ENCODE results near the gene CLDN11. TPM values are rescaled to one million over a fixed set of nuclear protein-coding genes. Genes with fewer than 3 reads are reported as not detected.

The CLDN11 gene
- total RNA-seq, 1 donor from 2014 or later: 1.6 TPM

DNA sequence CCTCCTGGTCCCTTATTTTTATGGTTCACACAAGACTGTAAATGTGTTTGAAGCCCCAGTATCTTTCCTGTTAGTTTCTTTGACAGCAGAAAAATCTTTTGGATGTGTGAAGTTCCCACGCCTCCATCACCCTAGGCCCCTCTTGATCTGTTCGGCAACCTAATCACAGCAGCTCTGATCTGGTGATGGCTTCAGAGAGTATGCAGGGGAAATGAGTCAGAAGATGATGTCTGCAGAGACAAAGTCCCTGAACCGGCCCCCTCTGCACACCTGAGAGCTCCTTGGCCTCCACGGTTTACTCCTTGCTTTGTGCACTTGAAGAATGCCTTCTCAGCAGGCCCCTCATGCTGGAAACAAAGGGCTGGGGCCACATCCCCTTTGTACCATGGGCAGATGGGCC is 63.5 kb downstream of the CLDN11 start:
- no peak overlapping the region for H3K4me3 ChIP-seq
- no peaks in the 10 kb centered on the region for H4K20me1 ChIP-seq (ENCODE audit: low read depth)
- no peak overlapping the region for H3K27ac ChIP-seq
- no peak for DNase-seq (ENCODE audit: low spot score)
- H2AFZ ChIP-seq (replicated peaks): no peak overlapping the region
- peaks cover 8% of the 10 kb centered on the region for H3K27me3 Mint-ChIP-seq (ENCODE audit: insufficient read depth, low read depth)
- H3K9me3 Mint-ChIP-seq: peaks cover 8% of the 10 kb centered on the region
- no peak overlapping the region for H3K27ac Mint-ChIP-seq
- peaks cover 11% of the 10 kb centered on the region for H3K4me1 Mint-ChIP-seq
- no peaks in the 10 kb centered on the region for H3K79me2 ChIP-seq (ENCODE audit: low read depth)
- no peaks in the 10 kb centered on the region for H3K36me3 Mint-ChIP-seq
- peaks cover 4% of the 10 kb centered on the region for H3K4me1 ChIP-seq
- H3K9me3 ChIP-seq (ENCODE audit: low read depth): no peaks in the 10 kb centered on the region
- H3K4me2 ChIP-seq: no peak overlapping the region
- no peak overlapping the region for H3K4me3 Mint-ChIP-seq
- TF ChIP-seq, protein P1, sequence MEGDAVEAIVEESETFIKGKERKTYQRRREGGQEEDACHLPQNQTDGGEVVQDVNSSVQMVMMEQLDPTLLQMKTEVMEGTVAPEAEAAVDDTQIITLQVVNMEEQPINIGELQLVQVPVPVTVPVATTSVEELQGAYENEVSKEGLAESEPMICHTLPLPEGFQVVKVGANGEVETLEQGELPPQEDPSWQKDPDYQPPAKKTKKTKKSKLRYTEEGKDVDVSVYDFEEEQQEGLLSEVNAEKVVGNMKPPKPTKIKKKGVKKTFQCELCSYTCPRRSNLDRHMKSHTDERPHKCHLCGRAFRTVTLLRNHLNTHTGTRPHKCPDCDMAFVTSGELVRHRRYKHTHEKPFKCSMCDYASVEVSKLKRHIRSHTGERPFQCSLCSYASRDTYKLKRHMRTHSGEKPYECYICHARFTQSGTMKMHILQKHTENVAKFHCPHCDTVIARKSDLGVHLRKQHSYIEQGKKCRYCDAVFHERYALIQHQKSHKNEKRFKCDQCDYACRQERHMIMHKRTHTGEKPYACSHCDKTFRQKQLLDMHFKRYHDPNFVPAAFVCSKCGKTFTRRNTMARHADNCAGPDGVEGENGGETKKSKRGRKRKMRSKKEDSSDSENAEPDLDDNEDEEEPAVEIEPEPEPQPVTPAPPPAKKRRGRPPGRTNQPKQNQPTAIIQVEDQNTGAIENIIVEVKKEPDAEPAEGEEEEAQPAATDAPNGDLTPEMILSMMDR (IDR thresholded peaks at IDR 0.05): no peak
- TF ChIP-seq EZH2phosphoT487 (IDR thresholded peaks at IDR 0.05) (no peak), EZH2 (IDR thresholded peaks at IDR 0.05) (no peak)
- no peak overlapping the region for H3K9ac ChIP-seq
- no peaks in the 10 kb centered on the region for H3K27me3 ChIP-seq
- no peaks in the 10 kb centered on the region for H3F3A ChIP-seq (ENCODE audit: low read depth)
- H3K36me3 ChIP-seq: no peaks in the 10 kb centered on the region

DNA sequence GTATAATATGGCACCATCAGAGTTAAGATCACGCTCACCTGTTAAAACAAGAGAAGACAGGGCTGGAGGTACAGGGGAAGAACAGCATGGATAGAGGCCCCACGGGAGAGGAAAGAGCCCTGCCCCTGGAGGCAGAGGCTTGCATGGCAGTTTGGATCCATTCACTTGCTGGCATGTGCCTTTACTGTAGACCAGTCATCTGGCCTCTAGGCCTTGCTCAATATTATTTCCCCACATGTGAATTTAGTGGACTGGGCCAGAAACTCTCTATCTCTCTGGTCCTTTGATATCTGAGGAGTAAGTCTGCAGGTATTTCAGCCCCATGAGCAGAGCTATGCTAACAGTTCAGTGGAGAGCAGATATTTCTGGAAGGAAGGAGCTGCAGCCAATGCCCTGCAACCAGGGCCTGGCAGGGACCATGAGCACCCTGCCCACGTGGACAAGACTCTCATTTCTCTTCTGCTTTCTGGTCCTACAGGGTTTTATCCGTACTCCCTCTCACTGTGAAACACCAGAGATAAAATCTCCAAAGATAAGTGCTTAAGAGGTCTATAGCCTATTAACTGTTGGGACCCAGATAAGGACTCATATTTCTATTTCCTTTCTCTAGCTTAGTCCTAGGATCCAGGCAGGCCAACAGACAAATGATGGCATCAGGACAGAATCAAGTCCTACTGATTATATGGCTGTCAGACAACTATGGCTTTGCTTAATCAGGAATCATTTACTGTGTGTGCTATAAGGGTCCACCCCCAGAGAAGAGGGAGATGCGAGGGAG is 65.0 kb downstream of the CLDN11 start:
- no peak for DNase-seq (ENCODE audit: low spot score)
- Histone ChIP-seq H3K9me3 (ENCODE audit: low read depth) (no peaks in the 10 kb centered on the region), H3K4me2 (no peak overlapping the region), H4K20me1 (ENCODE audit: low read depth) (no peaks in the 10 kb centered on the region), H3K79me2 (ENCODE audit: low read depth) (no peaks in the 10 kb centered on the region), H3K27ac (no peak overlapping the region), H3K27me3 (no peaks in the 10 kb centered on the region), H2AFZ (replicated peaks) (no peak overlapping the region), H3F3A (ENCODE audit: low read depth) (no peaks in the 10 kb centered on the region), H3K4me3 (no peak overlapping the region), H3K9ac (no peak overlapping the region), H3K4me1 (peaks cover 4% of the 10 kb centered on the region), H3K36me3 (no peaks in the 10 kb centered on the region)
- peaks cover 17% of the 10 kb centered on the region for H3K4me1 Mint-ChIP-seq
- H3K27me3 Mint-ChIP-seq (ENCODE audit: insufficient read depth, low read depth): peaks cover 8% of the 10 kb centered on the region
- TF ChIP-seq, protein P1 (IDR thresholded peaks at IDR 0.05): peak; percentile 32
- no peak for TF ChIP-seq EZH2 (IDR thresholded peaks at IDR 0.05)
- TF ChIP-seq EZH2phosphoT487 (IDR thresholded peaks at IDR 0.05): no peak
- H3K4me3 Mint-ChIP-seq: no peak overlapping the region
- peaks cover 8% of the 10 kb centered on the region for H3K9me3 Mint-ChIP-seq
- no peaks in the 10 kb centered on the region for H3K36me3 Mint-ChIP-seq
- H3K27ac Mint-ChIP-seq: peak overlapping the region; percentile 39

Small RNA genes lying within 50 kb of the gene (microRNA-seq; reads per million reads assigned to microRNA genes)
- gene MIR6828: not detected

Other genes starting within 250 kb of the CLDN11 start
- 27.3 and 28.4 TPM in 2 replicates for gene PHC3, start 237.1 kb upstream of the CLDN11 start, total RNA-seq (ENCODE audit: low replicate concordance)
- gene PRKCI, start 196.4 kb upstream of the CLDN11 start, total RNA-seq (ENCODE audit: low replicate concordance): 67.4 and 87.8 TPM in 2 replicates
- gene SKIL, start 61.2 kb upstream of the CLDN11 start, total RNA-seq (ENCODE audit: low replicate concordance): 18.0 and 26.6 TPM in 2 replicates
- under 0.01 TPM in 1 of 2 replicates, not detected in the other for gene SLC7A14, start 167.2 kb downstream of the CLDN11 start, total RNA-seq (ENCODE audit: low replicate concordance)